GM18519 (cell line): ENCODE data around the gene PRKN.

Experiments used
- ATAC-seq: cut with Tn5 transposase; IDR thresholded peaks from one replicate; pipeline ENCODE4 v1.9.1; 2021; ENCODE audit warnings: mild to moderate bottlenecking, moderate library complexity; ENCODE audit not compliant: unreplicated experiment, low FRiP score

Gene PRKN

GRCh38 chr6:162474722-162475121, 252.8 kb downstream of the PRKN start:
- no peak for ATAC-seq

- ATAC-seq = no peak
Measured at GRCh38 chr6:162471842-162472241, 255.7 kb downstream of the PRKN start.

GRCh38 chr6:162468326-162468725, 259.2 kb downstream of the PRKN start:
- ATAC-seq = no peak

- ATAC-seq = no peak
Measured at GRCh38 chr6:162467679-162468078, 259.9 kb downstream of the PRKN start.

- ATAC-seq = no peak
Measured at GRCh38 chr6:162463576-162463975, 264.0 kb downstream of the PRKN start.

- ATAC-seq = no peak
Measured at GRCh38 chr6:162459985-162460384, 267.6 kb downstream of the PRKN start.

GRCh38 chr6:162450358-162450757, 277.2 kb downstream of the PRKN start:
- ATAC-seq = no peak

GRCh38 chr6:162448294-162448693, 279.3 kb downstream of the PRKN start:
- ATAC-seq = no peak

- no peak for ATAC-seq
Measured at GRCh38 chr6:162443101-162443500, 284.5 kb downstream of the PRKN start.

GRCh38 chr6:162442687-162443086, 284.9 kb downstream of the PRKN start:
- no peak for ATAC-seq

GRCh38 chr6:162441991-162442390, 285.6 kb downstream of the PRKN start:
- ATAC-seq = no peak

GRCh38 chr6:162438980-162439379, 288.6 kb downstream of the PRKN start:
- ATAC-seq = no peak

- no peak for ATAC-seq
Measured at GRCh38 chr6:162435071-162435470, 292.5 kb downstream of the PRKN start.

GRCh38 chr6:162421004-162421403, 306.6 kb downstream of the PRKN start:
- no peak for ATAC-seq

GRCh38 chr6:162416831-162417537, 310.6 kb downstream of the PRKN start:
- ATAC-seq = no peak

- no peak for ATAC-seq
Measured at GRCh38 chr6:162416307-162416706, 311.3 kb downstream of the PRKN start.

- ATAC-seq = no peak
Measured at GRCh38 chr6:162409741-162410691, 317.6 kb downstream of the PRKN start.

- no peak for ATAC-seq
Measured at GRCh38 chr6:162408826-162409535, 318.6 kb downstream of the PRKN start.

GRCh38 chr6:162404951-162405350, 322.6 kb downstream of the PRKN start:
- ATAC-seq = no peak

- ATAC-seq = no peak
Measured at GRCh38 chr6:162403031-162403430, 324.5 kb downstream of the PRKN start.

GRCh38 chr6:162395181-162395580, 332.4 kb downstream of the PRKN start:
- no peak for ATAC-seq
